Hepatocyte (in vitro differentiated cells): ENCODE results near the gene MAP3K20. TPM values are rescaled to one million over a fixed set of nuclear protein-coding genes. Genes with fewer than 3 reads are reported as not detected.

Experiments used
- DNase-seq: peaks from one replicate; pipeline ENCODE4 v3.0.0-alpha.2; 2016; ENCODE audit warnings: low spot score
- H2AFZ ChIP-seq: fragments of 200-600 bp; sonication (generic); 2 replicates; pipeline ENCODE4 v1.6.0; 2016; ENCODE audit warnings: antibody characterized with exemption, mild to moderate bottlenecking
- H3K27ac ChIP-seq: fragments of 200-600 bp; sonication (generic); 2 replicates; pipeline ENCODE4 v1.5.1; 2016; ENCODE audit warnings: mild to moderate bottlenecking
- H3K27me3 ChIP-seq: fragments of 200-600 bp; sonication (generic); 2 replicates; pipeline ENCODE4 v1.6.1; 2016
- H3K36me3 ChIP-seq: fragments of 200-600 bp; sonication (generic); replicated peaks from 2 replicates; pipeline ENCODE4 v1.5.1; 2016; ENCODE audit warnings: low read depth; ENCODE audit not compliant: insufficient read depth
- H3K4me1 ChIP-seq: fragments of 200-600 bp; sonication (generic); 2 replicates; pipeline ENCODE4 v1.5.1; 2016; ENCODE audit warnings: mild to moderate bottlenecking, moderate library complexity; ENCODE audit not compliant: insufficient read depth
- H3K4me2 ChIP-seq: fragments of 200-600 bp; sonication (generic); 2 replicates; pipeline ENCODE4 v1.6.0; 2016
- H3K4me3 ChIP-seq: fragments of 200-600 bp; sonication (generic); 2 replicates; pipeline ENCODE4 v1.5.1; 2016; ENCODE audit warnings: mild to moderate bottlenecking
- H3K79me2 ChIP-seq: fragments of 200-600 bp; sonication (generic); 2 replicates; pipeline ENCODE4 v1.6.0; 2017; ENCODE audit warnings: mild to moderate bottlenecking
- H3K9me2 ChIP-seq: fragments of 200-600 bp; sonication (generic); replicated peaks from 2 replicates; pipeline ENCODE4 v1.6.0; 2017; ENCODE audit warnings: mild to moderate bottlenecking; ENCODE audit not compliant: insufficient read depth
- H3K9me3 ChIP-seq: fragments of 200-600 bp; sonication (generic); 2 replicates; pipeline ENCODE4 v1.5.1; 2016; ENCODE audit warnings: low read depth, mild to moderate bottlenecking
- H4K20me1 ChIP-seq: fragments of 200-600 bp; sonication (generic); 2 replicates; pipeline ENCODE4 v1.6.0; 2016; ENCODE audit warnings: mild to moderate bottlenecking; ENCODE audit not compliant: insufficient read depth, poor library complexity, severe bottlenecking
- EZH2 ChIP-seq: fragments of 200-600 bp; sonication (generic); IDR thresholded peaks from 2 replicates; pipeline ENCODE4 v1.6.1; 2016; ENCODE audit warnings: antibody characterized with exemption, mild to moderate bottlenecking, borderline replicate concordance
- EZH2phosphoT487 ChIP-seq: fragments of 200-600 bp; sonication (generic); IDR thresholded peaks from one replicate; pipeline ENCODE4 v1.6.1; 2018; ENCODE audit warnings: antibody characterized with exemption, mild to moderate bottlenecking, low read depth, moderate library complexity; ENCODE audit not compliant: unreplicated experiment, severe bottlenecking
- WGBS: methylation state at CpG from one replicate; pipeline ENCODE4 v1.1.6; 2016; ENCODE audit warnings: low lambda C conversion rate; ENCODE audit errors: missing lambda C conversion rate; 5-methylcytosine and 5-hydroxymethylcytosine counted together
- polyA plus RNA-seq: library from polyadenylated mRNA; unstranded; fragments of >200 nt; fragmentation: Nextera tagmentation; extraction: Ambion mirVana; gene quantifications from 2 replicates; pipeline ENCODE4 v1.2.1, GENCODE V29; 2016
- total RNA-seq: library from RNA; depleted of rRNA; stranded (reverse); fragments of >200 nt; gene quantifications from 2 replicates; pipeline ENCODE4 v1.2.3, GENCODE V29; 2014
- TF ChIP-seq, protein P1 (sequence below): fragments of 200-600 bp; sonication (generic); IDR thresholded peaks from 2 replicates; pipeline ENCODE4 v1.5.1; 2016; ENCODE audit warnings: antibody characterized with exemption, mild to moderate bottlenecking; ENCODE audit not compliant: poor library complexity

Gene MAP3K20
- total and polyA plus RNA-seq, 2 experiments from 2014 or later = 16.5 to 23.3 TPM

DNA sequence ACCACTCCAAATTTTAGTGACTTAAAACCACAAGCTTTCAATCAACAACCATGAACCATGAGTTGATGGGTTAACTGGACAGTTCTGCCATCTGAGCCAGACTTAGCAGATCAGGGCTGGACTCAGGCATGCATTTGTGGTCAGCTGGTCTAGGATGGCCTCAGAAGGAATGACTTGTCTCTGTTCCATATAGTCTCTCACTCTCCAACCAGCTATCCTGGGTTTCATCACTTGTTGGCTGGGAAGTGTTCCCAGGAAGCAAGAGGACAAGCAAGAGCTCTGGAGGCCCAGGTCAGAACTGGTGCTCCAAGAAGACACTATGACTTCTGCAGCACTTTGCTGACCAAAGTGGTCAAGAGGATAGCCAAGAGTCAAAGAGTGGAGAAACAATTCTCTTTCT lies 17.5 kb upstream of the MAP3K20 start:
- Histone ChIP-seq H3K27ac (no peak overlapping the region), H3K4me2 (no peak overlapping the region), H3K27me3 (no peaks in the 10 kb centered on the region), H3K4me3 (no peak overlapping the region), H3K79me2 (no peaks in the 10 kb centered on the region), H3K9me2 (no peaks in the 10 kb centered on the region), H2AFZ (no peak overlapping the region), H3K9me3 (no peaks in the 10 kb centered on the region), H3K36me3 (no peaks in the 10 kb centered on the region), H3K4me1 (no peaks in the 10 kb centered on the region), H4K20me1 (no peaks in the 10 kb centered on the region)
- TF ChIP-seq EZH2 (no peak), EZH2phosphoT487 (no peak)
- TF ChIP-seq, protein P1, sequence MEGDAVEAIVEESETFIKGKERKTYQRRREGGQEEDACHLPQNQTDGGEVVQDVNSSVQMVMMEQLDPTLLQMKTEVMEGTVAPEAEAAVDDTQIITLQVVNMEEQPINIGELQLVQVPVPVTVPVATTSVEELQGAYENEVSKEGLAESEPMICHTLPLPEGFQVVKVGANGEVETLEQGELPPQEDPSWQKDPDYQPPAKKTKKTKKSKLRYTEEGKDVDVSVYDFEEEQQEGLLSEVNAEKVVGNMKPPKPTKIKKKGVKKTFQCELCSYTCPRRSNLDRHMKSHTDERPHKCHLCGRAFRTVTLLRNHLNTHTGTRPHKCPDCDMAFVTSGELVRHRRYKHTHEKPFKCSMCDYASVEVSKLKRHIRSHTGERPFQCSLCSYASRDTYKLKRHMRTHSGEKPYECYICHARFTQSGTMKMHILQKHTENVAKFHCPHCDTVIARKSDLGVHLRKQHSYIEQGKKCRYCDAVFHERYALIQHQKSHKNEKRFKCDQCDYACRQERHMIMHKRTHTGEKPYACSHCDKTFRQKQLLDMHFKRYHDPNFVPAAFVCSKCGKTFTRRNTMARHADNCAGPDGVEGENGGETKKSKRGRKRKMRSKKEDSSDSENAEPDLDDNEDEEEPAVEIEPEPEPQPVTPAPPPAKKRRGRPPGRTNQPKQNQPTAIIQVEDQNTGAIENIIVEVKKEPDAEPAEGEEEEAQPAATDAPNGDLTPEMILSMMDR = no peak
- no peak for DNase-seq

DNA sequence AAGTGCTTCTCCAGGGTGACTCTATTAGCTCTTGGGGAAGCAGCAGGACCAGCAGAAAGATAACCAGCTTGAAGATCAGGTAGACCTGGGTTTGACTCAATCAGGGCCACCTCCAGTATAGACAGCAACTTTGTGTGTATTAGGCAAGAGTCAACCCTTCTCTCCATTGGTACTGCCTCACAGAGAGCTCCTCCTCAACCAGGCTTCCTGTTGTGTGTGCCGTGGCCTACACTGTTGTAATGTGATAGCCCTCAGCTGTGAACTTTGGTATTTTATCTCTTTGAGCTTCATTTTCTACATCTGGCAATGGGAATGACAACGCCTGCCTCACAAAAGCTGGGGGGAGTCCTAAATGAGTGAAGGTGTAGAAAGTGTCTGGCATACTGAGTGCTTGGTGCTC lies 17.0 kb upstream of the MAP3K20 start:
- Histone ChIP-seq H2AFZ (no peak overlapping the region), H3K4me3 (no peak overlapping the region), H3K27ac (no peak overlapping the region), H3K4me2 (no peak overlapping the region), H3K36me3 (no peaks in the 10 kb centered on the region), H3K79me2 (no peaks in the 10 kb centered on the region), H3K9me3 (no peaks in the 10 kb centered on the region), H3K4me1 (no peaks in the 10 kb centered on the region), H3K27me3 (no peaks in the 10 kb centered on the region), H3K9me2 (no peaks in the 10 kb centered on the region), H4K20me1 (no peaks in the 10 kb centered on the region)
- TF ChIP-seq, protein P1 = no peak
- no peak for TF ChIP-seq EZH2phosphoT487
- no peak for TF ChIP-seq EZH2
- no peak for DNase-seq
- 76% methylated on average over 2 of the region's 2 CpGs for WGBS

DNA sequence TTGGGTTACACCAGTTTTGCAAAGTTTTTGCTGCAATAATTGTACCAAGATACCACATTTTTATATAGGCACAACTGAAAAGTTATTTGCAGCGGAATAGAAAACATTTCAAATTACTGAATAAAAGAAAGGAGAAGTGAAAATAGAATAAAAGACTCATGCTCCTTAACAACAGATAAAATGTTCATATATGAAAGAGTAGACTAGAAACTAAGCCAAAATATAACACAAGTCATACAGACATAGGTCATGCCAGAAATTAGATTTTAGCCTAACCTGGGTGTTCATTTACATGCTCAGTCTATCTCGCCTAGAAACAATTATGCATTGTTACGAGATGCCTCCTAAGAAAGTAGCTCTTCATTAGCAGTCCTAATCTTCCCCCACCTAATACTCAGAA lies 16.4 kb upstream of the MAP3K20 start:
- Histone ChIP-seq H3K79me2 (no peaks in the 10 kb centered on the region), H4K20me1 (no peaks in the 10 kb centered on the region), H3K4me1 (no peaks in the 10 kb centered on the region), H3K4me2 (no peak overlapping the region), H2AFZ (no peak overlapping the region), H3K9me2 (no peaks in the 10 kb centered on the region), H3K27ac (no peak overlapping the region), H3K4me3 (no peak overlapping the region), H3K27me3 (no peaks in the 10 kb centered on the region), H3K36me3 (no peaks in the 10 kb centered on the region), H3K9me3 (no peaks in the 10 kb centered on the region)
- 99% methylated on average over 3 of the region's 3 CpGs for WGBS
- DNase-seq = no peak
- no peak for TF ChIP-seq EZH2phosphoT487
- TF ChIP-seq, protein P1 = no peak
- TF ChIP-seq EZH2 = no peak

DNA sequence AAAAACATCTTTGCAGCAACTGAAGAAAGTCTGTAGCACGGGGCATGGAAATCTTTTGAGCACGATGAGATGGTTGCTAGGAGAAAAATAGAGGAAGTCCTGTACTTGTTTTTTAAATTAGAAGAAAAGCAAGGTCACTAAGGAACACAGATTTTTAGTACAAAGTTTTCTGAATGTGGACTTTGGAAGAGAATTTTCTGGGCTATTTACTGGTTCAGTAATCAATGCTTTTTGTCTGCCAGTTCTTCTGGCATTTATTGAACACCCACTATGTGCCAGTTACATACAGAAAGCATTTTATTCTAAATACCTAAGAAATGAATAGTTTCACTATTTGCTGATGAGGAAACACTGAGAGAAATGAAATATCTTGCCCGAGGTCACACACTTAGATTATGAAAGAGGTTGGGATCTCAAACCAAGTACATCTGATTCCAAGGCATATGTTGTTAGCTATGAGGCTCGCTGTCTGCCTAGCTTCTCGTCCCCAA lies 15.6 kb upstream of the MAP3K20 start:
- Histone ChIP-seq H4K20me1 (no peaks in the 10 kb centered on the region), H3K27ac (no peak overlapping the region), H3K9me2 (no peaks in the 10 kb centered on the region), H3K9me3 (no peaks in the 10 kb centered on the region), H3K36me3 (no peaks in the 10 kb centered on the region), H3K4me2 (no peak overlapping the region), H2AFZ (no peak overlapping the region), H3K4me1 (no peaks in the 10 kb centered on the region), H3K4me3 (no peak overlapping the region), H3K79me2 (no peaks in the 10 kb centered on the region), H3K27me3 (no peaks in the 10 kb centered on the region)
- no peak for DNase-seq
- WGBS = 62% methylated on average over 5 of the region's 5 CpGs
- TF ChIP-seq, protein P1 = no peak
- TF ChIP-seq EZH2phosphoT487 = no peak
- TF ChIP-seq EZH2 = no peak
